Measurements from ENCODE around the gene DRGX.

Gene DRGX

GRCh38 chr10:49330127-49330665 lies 65.7 kb downstream of the DRGX start:
- Mint-ChIP-seq H3K27me3 (peaks cover 8% of the 10 kb centered on the region), H3K4me1 (peaks cover 2% of the 10 kb centered on the region), H3K27ac (no peak overlapping the region), H3K36me3 (peaks cover 2% of the 10 kb centered on the region), H3K9me3 (peaks cover 1% of the 10 kb centered on the region), H3K4me3 (no peak overlapping the region)
- no peak for ATAC-seq

GRCh38 chr10:49329146-49329505 lies 66.8 kb downstream of the DRGX start:
- H3K27me3 Mint-ChIP-seq, result peaks cover 7% of the 10 kb centered on the region
- H3K4me1 Mint-ChIP-seq, result peaks cover 6% of the 10 kb centered on the region
- H3K36me3 Mint-ChIP-seq, result no peaks in the 10 kb centered on the region
- H3K4me3 Mint-ChIP-seq, result no peak overlapping the region
- no peak for ATAC-seq
- H3K27ac Mint-ChIP-seq, result no peak overlapping the region
- no peaks in the 10 kb centered on the region for H3K9me3 Mint-ChIP-seq

- Mint-ChIP-seq H3K9me3 (no peaks in the 10 kb centered on the region), H3K4me3 (no peak overlapping the region), H3K27me3 (peaks cover 2% of the 10 kb centered on the region), H3K4me1 (peaks cover 6% of the 10 kb centered on the region), H3K36me3 (no peaks in the 10 kb centered on the region), H3K27ac (no peak overlapping the region)
- ATAC-seq, result no peak
Observed at GRCh38 chr10:49328401-49329145, 67.3 kb downstream of the DRGX start.

- no peak for ATAC-seq
- H3K36me3 Mint-ChIP-seq, result no peaks in the 10 kb centered on the region
- H3K4me3 Mint-ChIP-seq, result no peak overlapping the region
- H3K4me1 Mint-ChIP-seq, result peaks cover 6% of the 10 kb centered on the region
- H3K27me3 Mint-ChIP-seq, result no peaks in the 10 kb centered on the region
- H3K9me3 Mint-ChIP-seq, result no peaks in the 10 kb centered on the region
- H3K27ac Mint-ChIP-seq, result no peak overlapping the region
Observed at GRCh38 chr10:49327036-49327813, 68.7 kb downstream of the DRGX start.

GRCh38 chr10:49325916-49326783 lies 69.7 kb downstream of the DRGX start:
- H3K9me3 Mint-ChIP-seq, result no peaks in the 10 kb centered on the region
- no peak overlapping the region for H3K27ac Mint-ChIP-seq
- no peaks in the 10 kb centered on the region for H3K27me3 Mint-ChIP-seq
- H3K4me1 Mint-ChIP-seq, result peaks cover 6% of the 10 kb centered on the region
- peak; percentile 48 for ATAC-seq
- H3K36me3 Mint-ChIP-seq, result no peaks in the 10 kb centered on the region
- H3K4me3 Mint-ChIP-seq, result no peak overlapping the region

GRCh38 chr10:49325131-49325915 lies 70.6 kb downstream of the DRGX start:
- no peaks in the 10 kb centered on the region for H3K36me3 Mint-ChIP-seq
- no peak overlapping the region for H3K27ac Mint-ChIP-seq
- H3K4me3 Mint-ChIP-seq, result no peak overlapping the region
- H3K4me1 Mint-ChIP-seq, result peaks cover 6% of the 10 kb centered on the region
- no peaks in the 10 kb centered on the region for H3K27me3 Mint-ChIP-seq
- no peak for ATAC-seq
- H3K9me3 Mint-ChIP-seq, result no peaks in the 10 kb centered on the region

- H3K27ac Mint-ChIP-seq, result no peak overlapping the region
- H3K4me3 Mint-ChIP-seq, result no peak overlapping the region
- H3K9me3 Mint-ChIP-seq, result no peaks in the 10 kb centered on the region
- no peaks in the 10 kb centered on the region for H3K27me3 Mint-ChIP-seq
- no peaks in the 10 kb centered on the region for H3K36me3 Mint-ChIP-seq
- H3K4me1 Mint-ChIP-seq, result peaks cover 6% of the 10 kb centered on the region
- ATAC-seq, result no peak
Observed at GRCh38 chr10:49324711-49325110, 71.2 kb downstream of the DRGX start.

GRCh38 chr10:49323896-49324270 lies 72.0 kb downstream of the DRGX start:
- H3K27me3 Mint-ChIP-seq, result no peaks in the 10 kb centered on the region
- no peak for ATAC-seq
- peaks cover 6% of the 10 kb centered on the region for H3K4me1 Mint-ChIP-seq
- no peak overlapping the region for H3K27ac Mint-ChIP-seq
- no peaks in the 10 kb centered on the region for H3K9me3 Mint-ChIP-seq
- H3K4me3 Mint-ChIP-seq, result no peak overlapping the region
- no peaks in the 10 kb centered on the region for H3K36me3 Mint-ChIP-seq

GRCh38 chr10:49323171-49323895 lies 72.6 kb downstream of the DRGX start:
- H3K4me3 Mint-ChIP-seq, result no peak overlapping the region
- peaks cover 6% of the 10 kb centered on the region for H3K4me1 Mint-ChIP-seq
- H3K36me3 Mint-ChIP-seq, result no peaks in the 10 kb centered on the region
- no peak overlapping the region for H3K27ac Mint-ChIP-seq
- H3K27me3 Mint-ChIP-seq, result no peaks in the 10 kb centered on the region
- no peak for ATAC-seq
- no peaks in the 10 kb centered on the region for H3K9me3 Mint-ChIP-seq

GRCh38 chr10:49322371-49323170 lies 73.3 kb downstream of the DRGX start:
- no peaks in the 10 kb centered on the region for H3K9me3 Mint-ChIP-seq
- H3K27me3 Mint-ChIP-seq, result no peaks in the 10 kb centered on the region
- H3K27ac Mint-ChIP-seq, result no peak overlapping the region
- no peaks in the 10 kb centered on the region for H3K36me3 Mint-ChIP-seq
- H3K4me3 Mint-ChIP-seq, result no peak overlapping the region
- H3K4me1 Mint-ChIP-seq, result peaks cover 6% of the 10 kb centered on the region
- ATAC-seq, result no peak

- Mint-ChIP-seq H3K9me3 (no peaks in the 10 kb centered on the region), H3K27ac (no peak overlapping the region), H3K4me1 (peaks cover 6% of the 10 kb centered on the region), H3K27me3 (no peaks in the 10 kb centered on the region), H3K4me3 (no peak overlapping the region), H3K36me3 (no peaks in the 10 kb centered on the region)
- no peak for ATAC-seq
Observed at GRCh38 chr10:49321021-49321420, 74.9 kb downstream of the DRGX start.

- H3K9me3 Mint-ChIP-seq, result no peaks in the 10 kb centered on the region
- no peak overlapping the region for H3K27ac Mint-ChIP-seq
- H3K36me3 Mint-ChIP-seq, result no peaks in the 10 kb centered on the region
Observed at GRCh38 chr10:49320191-49320590, 75.7 kb downstream of the DRGX start.

GRCh38 chr10:49319206-49319605 lies 76.7 kb downstream of the DRGX start:
- Mint-ChIP-seq H3K4me1 (no peaks in the 10 kb centered on the region), H3K9me3 (no peaks in the 10 kb centered on the region), H3K27ac (no peak overlapping the region), H3K27me3 (no peaks in the 10 kb centered on the region), H3K4me3 (no peak overlapping the region), H3K36me3 (no peaks in the 10 kb centered on the region)
- no peak for ATAC-seq

More at GRCh38 chr10:49320191-49320590, 75.7 kb downstream of the DRGX start:
- Mint-ChIP-seq H3K27me3 (no peaks in the 10 kb centered on the region), H3K4me1 (peaks cover 6% of the 10 kb centered on the region), H3K4me3 (no peak overlapping the region)
- no peak for ATAC-seq
